CD14-positive monocyte (primary cell): Measurements from ENCODE around the gene UCMA. TPM values are rescaled to one million over a fixed set of nuclear protein-coding genes. Genes with fewer than 3 reads are reported as not detected.

Experiments
- DNase-seq, 3 donors: peaks; one replicate each; pipeline ENCODE4 v3.0.0-alpha.2; 2011 to 2022
- H2AFZ ChIP-seq: 2 replicates; pipeline ENCODE4 v1.6.0; 2012; ENCODE audit warnings: mild to moderate bottlenecking, low read depth, low read length, inconsistent platforms; ENCODE audit not compliant: insufficient read depth, poor library complexity, severe bottlenecking
- H3K27ac ChIP-seq, 2 donors: 1 replicate in 1 of 2; 2 replicates in 1 of 2; pipeline ENCODE4 v1.5.1; 2012 to 2013; ENCODE audit warnings: low read length in 2 of 2, control low read depth in 1 of 2, inconsistent platforms in 1 of 2, low read depth in 1 of 2, mild to moderate bottlenecking in 1 of 2
- H3K27me3 ChIP-seq, 2 donors: one replicate each; pipeline versions ENCODE4 v1.6.0 to v1.6.1; 2011 to 2013; ENCODE audit warnings: low read length in 2 of 2; ENCODE audit not compliant: control insufficient read depth in 2 of 2, insufficient read depth in 2 of 2
- H3K36me3 ChIP-seq, 2 donors: replicated peaks in 1 of 2; 1 replicate in 1 of 2; 2 replicates in 1 of 2; pipeline versions ENCODE4 v1.5.1 to v1.6.1; 2012 to 2013; ENCODE audit warnings: low read length in 2 of 2, control low read depth in 1 of 2, inconsistent platforms in 1 of 2, mild to moderate bottlenecking in 1 of 2; ENCODE audit not compliant: insufficient read depth in 2 of 2, control insufficient read depth in 1 of 2
- H3K4me1 ChIP-seq, 2 donors: 1 replicate in 1 of 2; 2 replicates in 1 of 2; pipeline versions ENCODE4 v1.5.1 to v1.6.1; 2012 to 2013; ENCODE audit warnings: low read length in 2 of 2, control low read depth in 1 of 2, inconsistent platforms in 1 of 2, mild to moderate bottlenecking in 1 of 2, moderate library complexity in 1 of 2; ENCODE audit not compliant: insufficient read depth in 2 of 2, control insufficient read depth in 1 of 2
- H3K4me2 ChIP-seq: replicated peaks from 2 replicates; pipeline ENCODE3; 2012; ENCODE audit warnings: low read length, moderate library complexity, mild to moderate bottlenecking; ENCODE audit not compliant: poor library complexity, severe bottlenecking; ENCODE audit errors: extremely low read depth
- H3K4me3 ChIP-seq, 3 experiments: fragments of 200-600 bp in 1 of 3; sonication (generic) in 1 of 3; replicated peaks in 1 of 3; 1 replicate in 2 of 3; 2 replicates in 1 of 3; pipeline ENCODE4 v1.5.1; 2011 to 2013; ENCODE audit warnings: low read length in 3 of 3, mild to moderate bottlenecking in 3 of 3, control low read depth in 2 of 3, low read depth in 2 of 3, inconsistent platforms in 1 of 3, moderate library complexity in 1 of 3
- H3K79me2 ChIP-seq: 2 replicates; pipeline ENCODE4 v1.6.0; 2012; ENCODE audit warnings: mild to moderate bottlenecking, control low read depth, inconsistent platforms, low read length, moderate library complexity; ENCODE audit not compliant: insufficient read depth
- H3K9ac ChIP-seq: 2 replicates; pipeline ENCODE4 v1.6.0; 2017; ENCODE audit warnings: low read length, mild to moderate bottlenecking; ENCODE audit not compliant: insufficient read depth, poor library complexity, severe bottlenecking
- H3K9me3 ChIP-seq, 2 donors: replicated peaks in 1 of 2; 1 replicate in 1 of 2; 2 replicates in 1 of 2; pipeline versions ENCODE4 v1.5.1 to v1.6.1; 2012 to 2013; ENCODE audit warnings: low read length in 2 of 2, control low read depth in 1 of 2; ENCODE audit not compliant: control insufficient read depth in 1 of 2, insufficient read depth in 1 of 2
- H4K20me1 ChIP-seq: 2 replicates; pipeline ENCODE4 v1.6.0; 2012; ENCODE audit warnings: mild to moderate bottlenecking, low read length, control low read depth, moderate library complexity; ENCODE audit not compliant: insufficient read depth
- H3K27ac Mint-ChIP-seq, 7 donors: one replicate each; pipeline ENCODE4 v1.8.0; 2020; ENCODE audit warnings: mild to moderate bottlenecking in 7 of 7, mixed read lengths in 7 of 7, moderate library complexity in 6 of 7, inconsistent platforms in 2 of 7
- H3K27me3 Mint-ChIP-seq, 3 donors: one replicate each; pipeline ENCODE4 v1.8.0; 2021 to 2022; ENCODE audit warnings: low read depth in 3 of 3, mild to moderate bottlenecking in 3 of 3, mixed read lengths in 3 of 3, moderate library complexity in 3 of 3, inconsistent platforms in 1 of 3
- H3K36me3 Mint-ChIP-seq, 2 donors: one replicate each; pipeline ENCODE4 v1.8.0; 2020; ENCODE audit warnings: mixed read lengths in 2 of 2, inconsistent platforms in 1 of 2, mild to moderate bottlenecking in 1 of 2
- H3K4me1 Mint-ChIP-seq: one replicate; pipeline ENCODE4 v1.8.0; 2020; ENCODE audit warnings: mild to moderate bottlenecking, mixed read lengths
- H3K4me3 Mint-ChIP-seq, 2 donors: one replicate each; pipeline ENCODE4 v1.8.0; 2020; ENCODE audit warnings: mild to moderate bottlenecking in 2 of 2, mixed read lengths in 2 of 2, moderate library complexity in 1 of 2
- H3K9me3 Mint-ChIP-seq, 7 donors: one replicate each; pipeline ENCODE4 v1.8.0; 2020 to 2022; ENCODE audit warnings: mixed read lengths in 7 of 7, mild to moderate bottlenecking in 6 of 7, moderate library complexity in 6 of 7, inconsistent platforms in 2 of 7
- WGBS: methylation state at CpG from one replicate; pipeline ENCODE4 v1.1.5; 2013; ENCODE audit warnings: missing lambda C conversion rate; ENCODE audit not compliant: insufficient coverage; 5-methylcytosine and 5-hydroxymethylcytosine counted together
- intact Hi-C, 2 donors: fragments of 100-400 bp; cut with micrococcal nuclease; formaldehyde crosslinking; loops; one replicate each; pipeline versions ENCODE4 v1.15.0 to v1.15.1; 2023
- polyA plus RNA-seq, 3 donors: library from polyadenylated mRNA; depleted of rRNA in 1 of 3; unstranded in 2 of 3; stranded (reverse) in 1 of 3; fragments of 300-500 nt in 2 of 3; fragments of >200 nt in 1 of 3; fragmentation: Illumina TruSeq in 2 of 3; gene quantifications; 1 replicate in 2 of 3; 2 replicates in 1 of 3; pipeline ENCODE4 v1.2.3, GENCODE V29; 2012 to 2021
- TF ChIP-seq, protein P1 (sequence below): fragments of 200-600 bp; IDR thresholded peaks from one replicate; pipeline ENCODE4 v1.8.0; 2022; ENCODE audit warnings: antibody characterized with exemption, mild to moderate bottlenecking

UCMA gene
- polyA plus RNA-seq, 3 donors, result not detected

DNA sequence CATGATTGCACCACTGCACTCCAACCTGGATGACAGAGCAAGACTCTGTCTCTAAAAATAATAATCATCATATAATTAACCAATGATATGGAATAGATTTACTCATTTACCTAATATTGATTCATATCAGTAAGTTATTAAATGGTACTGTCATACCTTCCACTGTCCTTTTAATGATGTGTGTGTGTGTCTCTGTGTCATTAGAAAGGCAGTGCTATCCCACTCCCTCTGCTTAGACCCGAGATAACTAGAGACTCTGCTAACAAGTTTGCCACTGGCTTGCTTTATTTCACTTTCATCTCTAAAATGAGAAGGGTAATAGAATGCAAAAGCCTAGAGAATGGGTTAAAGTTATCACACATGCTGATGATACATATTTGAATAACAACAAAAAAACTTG, 51.8 kb downstream of the UCMA start:
- no peak for DNase-seq
- Histone ChIP-seq H2AFZ (no peak overlapping the region), H3K4me2 (no peak overlapping the region), H4K20me1 (no peaks in the 10 kb centered on the region), H3K4me3 (no peak overlapping the region), H3K27ac (no peak overlapping the region), H3K79me2 (no peaks in the 10 kb centered on the region), H3K4me1 (no peaks in the 10 kb centered on the region), H3K27me3 (no peaks in the 10 kb centered on the region), H3K36me3 (peaks cover 10 to 79% of the 10 kb centered on the region in 2 donors), H3K9me3 (no peaks in the 10 kb centered on the region), H3K9ac (no peak overlapping the region)
- WGBS, result no CpG with 5 or more reads among the region's 1 CpG
- peaks cover 0 to 9% (median 0%) of the 10 kb centered on the region in 7 donors for H3K9me3 Mint-ChIP-seq
- no peak overlapping the region for H3K4me3 Mint-ChIP-seq
- H3K36me3 Mint-ChIP-seq, result peaks cover 47 to 82% of the 10 kb centered on the region in 2 donors
- TF ChIP-seq, protein P1, sequence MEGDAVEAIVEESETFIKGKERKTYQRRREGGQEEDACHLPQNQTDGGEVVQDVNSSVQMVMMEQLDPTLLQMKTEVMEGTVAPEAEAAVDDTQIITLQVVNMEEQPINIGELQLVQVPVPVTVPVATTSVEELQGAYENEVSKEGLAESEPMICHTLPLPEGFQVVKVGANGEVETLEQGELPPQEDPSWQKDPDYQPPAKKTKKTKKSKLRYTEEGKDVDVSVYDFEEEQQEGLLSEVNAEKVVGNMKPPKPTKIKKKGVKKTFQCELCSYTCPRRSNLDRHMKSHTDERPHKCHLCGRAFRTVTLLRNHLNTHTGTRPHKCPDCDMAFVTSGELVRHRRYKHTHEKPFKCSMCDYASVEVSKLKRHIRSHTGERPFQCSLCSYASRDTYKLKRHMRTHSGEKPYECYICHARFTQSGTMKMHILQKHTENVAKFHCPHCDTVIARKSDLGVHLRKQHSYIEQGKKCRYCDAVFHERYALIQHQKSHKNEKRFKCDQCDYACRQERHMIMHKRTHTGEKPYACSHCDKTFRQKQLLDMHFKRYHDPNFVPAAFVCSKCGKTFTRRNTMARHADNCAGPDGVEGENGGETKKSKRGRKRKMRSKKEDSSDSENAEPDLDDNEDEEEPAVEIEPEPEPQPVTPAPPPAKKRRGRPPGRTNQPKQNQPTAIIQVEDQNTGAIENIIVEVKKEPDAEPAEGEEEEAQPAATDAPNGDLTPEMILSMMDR, result no peak
- intact Hi-C loops, result no loop called here
- no peak overlapping the region for H3K27ac Mint-ChIP-seq
- no peaks in the 10 kb centered on the region for H3K27me3 Mint-ChIP-seq
- H3K4me1 Mint-ChIP-seq, result no peaks in the 10 kb centered on the region

DNA sequence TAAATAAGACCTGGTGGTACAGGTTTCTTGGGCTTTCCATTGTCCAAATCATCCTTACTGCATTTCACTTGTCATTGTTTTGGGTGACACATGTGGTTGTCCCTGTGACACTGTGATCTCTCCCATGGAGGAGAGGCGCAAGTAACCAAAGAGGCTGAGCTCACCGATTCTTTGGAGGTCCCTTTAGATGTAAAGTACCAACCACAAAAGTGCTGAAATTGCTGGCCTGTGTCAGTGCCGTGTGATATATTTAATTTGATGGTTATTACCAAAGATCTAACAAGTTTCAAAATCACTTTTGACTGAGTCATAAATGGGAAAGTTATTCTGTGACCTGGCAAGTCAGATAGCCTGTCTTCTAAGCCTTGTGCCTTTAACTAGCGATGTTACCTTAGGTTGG, 53.4 kb downstream of the UCMA start:
- Histone ChIP-seq H4K20me1 (no peaks in the 10 kb centered on the region), H3K9ac (no peak overlapping the region), H3K4me1 (no peaks in the 10 kb centered on the region), H3K4me3 (no peak overlapping the region), H3K4me2 (no peak overlapping the region), H3K36me3 (peaks cover 3 to 74% of the 10 kb centered on the region in 2 donors), H3K79me2 (no peaks in the 10 kb centered on the region), H3K9me3 (no peaks in the 10 kb centered on the region), H3K27me3 (no peaks in the 10 kb centered on the region), H2AFZ (no peak overlapping the region), H3K27ac (no peak overlapping the region)
- peaks cover 0 to 9% (median 0%) of the 10 kb centered on the region in 7 donors for H3K9me3 Mint-ChIP-seq
- no peak for DNase-seq
- no peak overlapping the region for H3K4me3 Mint-ChIP-seq
- no peaks in the 10 kb centered on the region for H3K27me3 Mint-ChIP-seq
- H3K27ac Mint-ChIP-seq, result no peak overlapping the region
- TF ChIP-seq, protein P1, result no peak
- no peaks in the 10 kb centered on the region for H3K4me1 Mint-ChIP-seq
- intact Hi-C loops, result no loop called here
- WGBS, result no CpG with 5 or more reads among the region's 4 CpGs
- H3K36me3 Mint-ChIP-seq, result peaks cover 41 to 74% of the 10 kb centered on the region in 2 donors
